ENCODE results near the gene VTCN1.

VTCN1 gene

GRCh38 chr1:117093870-117094621 lies 116.7 kb downstream of the VTCN1 start:
- peak; percentile 63 for DNase-seq

Measured in fibroblast of skin of scalp (primary cell).